ENCODE data around the gene TENT4B.

- no peak for TF ChIP-seq CTCF (conservative IDR thresholded peaks at IDR 0.05; ENCODE audit: low read length)
- no peak for TF ChIP-seq EZH2phosphoT487 (IDR thresholded peaks at IDR 0.05; ENCODE audit: borderline replicate concordance, low read depth, low read length)
Measured at GRCh38 chr16:50252082-50252611, 99.0 kb downstream of the TENT4B start.
